BLaER1 treated with 17β-estradiol and CSF1 and Interleukin-3, amounts not matched to agents 10 nM and 100 nM (cell line): ENCODE data around the gene HMGN4.
"Not testable (repeated sequence)": the region's sequence is repeated elsewhere in the genome, so short reads cannot be mapped to it uniquely, and the experiment has no call there.

Experiments
- H3K27ac ChIP-seq, 11 experiments: shearing (Covaris generic); formaldehyde crosslinking; 2 replicates each; pipeline ENCODE4 v1.8.1; 2022
- H3K27me3 ChIP-seq, 11 experiments: shearing (Covaris generic); formaldehyde crosslinking; 2 replicates each; pipeline ENCODE4 v1.8.1; 2022
- H3K36me3 ChIP-seq, 11 experiments: shearing (Covaris generic); formaldehyde crosslinking; 2 replicates each; pipeline ENCODE4 v1.8.1; 2022
- H3K4me1 ChIP-seq, 10 experiments: shearing (Covaris generic); formaldehyde crosslinking; 2 replicates each; pipeline ENCODE4 v1.8.1; 2022
- H3K4me2 ChIP-seq, 11 experiments: shearing (Covaris generic); formaldehyde crosslinking; 2 replicates each; pipeline ENCODE4 v1.8.1; 2022
- H3K4me3 ChIP-seq, 10 experiments: shearing (Covaris generic); formaldehyde crosslinking; 2 replicates each; pipeline ENCODE4 v1.8.1; 2022
- H3K9ac ChIP-seq, 11 experiments: shearing (Covaris generic); formaldehyde crosslinking; 2 replicates each; pipeline ENCODE4 v1.8.1; 2022
- H3K9me3 ChIP-seq, 11 experiments: shearing (Covaris generic); formaldehyde crosslinking; replicated peaks in 1 of 11; 2 replicates each; pipeline ENCODE4 v1.8.1; 2022
- H4K20me1 ChIP-seq, 11 experiments: shearing (Covaris generic); formaldehyde crosslinking; 2 replicates each; pipeline ENCODE4 v1.8.1; 2022
- Cebpa-rat ChIP-seq, 11 experiments: shearing (Covaris generic); IDR thresholded peaks; 2 replicates each; pipeline ENCODE4 v1.8.1; 2022

HMGN4 gene

GRCh38 chr6:26501482-26501986 is 36.6 kb upstream of the HMGN4 start:
- Histone ChIP-seq H3K4me3 (no peak overlapping the region), H4K20me1 (no peaks in the 10 kb centered on the region), H3K36me3 (no peaks in the 10 kb centered on the region), H3K9me3 (peaks cover 0 to 4% (median 0%) of the 10 kb centered on the region in 11 experiments; a peak in 3 of 22 replicates), H3K27me3 (no peaks in the 10 kb centered on the region), H3K4me1 (peaks cover 12 to 25% (median 20%) of the 10 kb centered on the region in 10 experiments), H3K4me2 (peak overlapping the region in 5 of 11 experiments; percentile 8 to 64 (median 54); a peak in 2 of 22 replicates), H3K9ac (no peak overlapping the region), H3K27ac (no peak overlapping the region)
- no peak for TF ChIP-seq Cebpa-rat (IDR thresholded peaks at IDR 0.05)

DNA sequence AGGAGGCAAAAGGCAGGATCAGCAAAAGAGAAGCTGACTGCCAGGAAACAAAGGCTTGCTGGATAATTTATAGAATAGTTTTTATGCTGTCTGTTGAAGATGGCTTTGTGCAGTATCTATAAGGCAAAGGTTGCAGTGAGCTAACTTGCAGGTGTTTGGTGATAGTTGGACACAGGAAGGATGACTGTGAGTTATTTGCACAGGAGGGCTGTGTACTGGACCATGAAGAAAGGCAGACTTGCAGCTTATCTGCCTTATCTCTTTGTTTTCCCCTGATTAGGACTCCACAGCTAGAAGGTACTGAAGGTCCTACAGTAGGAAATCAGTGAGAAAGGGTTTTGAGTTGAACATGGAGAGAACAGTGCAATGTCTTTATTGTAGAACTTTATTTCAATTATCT is 36.0 kb upstream of the HMGN4 start:
- Histone ChIP-seq H3K9ac (no peak overlapping the region), H3K9me3 (peaks cover 0 to 4% (median 0%) of the 10 kb centered on the region in 11 experiments; a peak in 3 of 22 replicates), H3K36me3 (no peaks in the 10 kb centered on the region), H3K27ac (no peak overlapping the region), H3K4me2 (peak overlapping the region in 10 of 11 experiments; percentile 12 to 67 (median 45); a peak in 15 of 22 replicates), H3K4me3 (no peak overlapping the region), H3K4me1 (peaks cover 11 to 25% (median 19%) of the 10 kb centered on the region in 10 experiments), H4K20me1 (no peaks in the 10 kb centered on the region), H3K27me3 (no peaks in the 10 kb centered on the region)
- no peak for TF ChIP-seq Cebpa-rat (IDR thresholded peaks at IDR 0.05)

GRCh38 chr6:26502626-26503025 is 35.5 kb upstream of the HMGN4 start:
- H3K27me3 ChIP-seq = no peaks in the 10 kb centered on the region
- H3K4me1 ChIP-seq = peaks cover 7 to 22% (median 18%) of the 10 kb centered on the region in 10 experiments
- no peak overlapping the region for H3K4me3 ChIP-seq
- peaks cover 0 to 4% (median 0%) of the 10 kb centered on the region in 11 experiments; a peak in 3 of 22 replicates for H3K9me3 ChIP-seq
- H3K4me2 ChIP-seq = peak overlapping the region in 8 of 11 experiments; percentile 12 to 67 (median 52); a peak in 9 of 22 replicates
- no peaks in the 10 kb centered on the region for H3K36me3 ChIP-seq
- no peak overlapping the region for H3K9ac ChIP-seq
- no peak overlapping the region for H3K27ac ChIP-seq
- H4K20me1 ChIP-seq = no peaks in the 10 kb centered on the region
- TF ChIP-seq Cebpa-rat (IDR thresholded peaks at IDR 0.05) = no peak

DNA sequence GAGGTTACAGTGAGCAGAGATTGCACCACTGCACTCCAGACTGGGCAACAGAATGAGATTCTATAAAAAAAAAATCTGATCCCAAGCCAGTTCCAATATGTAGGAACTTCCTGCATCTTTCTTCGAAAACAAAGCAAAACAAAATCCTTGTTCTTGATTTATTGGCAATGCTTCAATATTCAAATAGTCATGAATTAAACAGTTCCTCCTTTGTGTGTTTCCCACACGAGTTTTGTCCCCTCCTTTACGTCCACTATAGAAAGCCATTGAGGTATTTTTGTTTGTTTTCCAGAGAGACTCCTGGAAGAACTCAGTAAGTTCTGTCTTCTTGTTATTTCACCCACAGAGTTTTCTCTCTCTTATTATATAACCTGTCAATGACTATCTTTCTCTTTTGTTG is 30.5 kb upstream of the HMGN4 start:
- Histone ChIP-seq H3K4me3 (no peak overlapping the region), H3K27ac (no peak overlapping the region), H3K4me1 (peaks cover 0 to 5% (median 2%) of the 10 kb centered on the region in 10 experiments; a peak in 7 of 20 replicates), H4K20me1 (no peaks in the 10 kb centered on the region), H3K36me3 (no peaks in the 10 kb centered on the region), H3K9ac (no peak overlapping the region), H3K4me2 (no peak overlapping the region), H3K9me3 (no peaks in the 10 kb centered on the region), H3K27me3 (no peaks in the 10 kb centered on the region)
- TF ChIP-seq Cebpa-rat (IDR thresholded peaks at IDR 0.05) = no peak

DNA sequence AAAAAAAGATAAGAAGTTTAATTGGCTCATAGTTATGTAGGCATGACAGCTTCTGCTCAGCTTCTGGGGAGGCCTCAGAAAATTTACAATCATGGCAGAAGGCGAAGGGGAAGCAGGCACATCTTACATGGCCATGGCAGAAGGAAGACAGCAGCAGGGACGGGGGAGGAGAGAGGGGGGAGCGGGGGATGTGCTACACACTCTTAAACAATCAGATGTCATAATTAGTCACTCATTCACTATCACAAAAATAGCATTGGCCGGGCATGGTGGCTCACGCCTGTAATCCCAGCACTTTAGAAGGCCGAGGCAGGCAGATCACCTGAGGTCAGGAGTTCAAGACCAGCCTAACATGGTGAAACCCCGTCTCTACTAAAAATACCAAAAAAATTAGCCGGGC is 27.1 kb upstream of the HMGN4 start:
- H3K27me3 ChIP-seq, H3K27ac ChIP-seq, H3K9me3 ChIP-seq, H3K9ac ChIP-seq, H3K4me1 ChIP-seq, H3K36me3 ChIP-seq, H3K4me3 ChIP-seq, H3K4me2 ChIP-seq, H4K20me1 ChIP-seq: not testable (repeated sequence)

- Histone ChIP-seq H3K4me2 (no peak overlapping the region), H4K20me1 (no peaks in the 10 kb centered on the region), H3K36me3 (no peaks in the 10 kb centered on the region), H3K9me3 (no peaks in the 10 kb centered on the region), H3K4me1 (peaks cover 0 to 3% (median 1%) of the 10 kb centered on the region in 10 experiments; a peak in 11 of 20 replicates), H3K27me3 (no peaks in the 10 kb centered on the region), H3K9ac (no peak overlapping the region), H3K4me3 (no peak overlapping the region), H3K27ac (no peak overlapping the region)
- no peak for TF ChIP-seq Cebpa-rat (IDR thresholded peaks at IDR 0.05)
Measured at GRCh38 chr6:26514984-26515383, 23.2 kb upstream of the HMGN4 start.

DNA sequence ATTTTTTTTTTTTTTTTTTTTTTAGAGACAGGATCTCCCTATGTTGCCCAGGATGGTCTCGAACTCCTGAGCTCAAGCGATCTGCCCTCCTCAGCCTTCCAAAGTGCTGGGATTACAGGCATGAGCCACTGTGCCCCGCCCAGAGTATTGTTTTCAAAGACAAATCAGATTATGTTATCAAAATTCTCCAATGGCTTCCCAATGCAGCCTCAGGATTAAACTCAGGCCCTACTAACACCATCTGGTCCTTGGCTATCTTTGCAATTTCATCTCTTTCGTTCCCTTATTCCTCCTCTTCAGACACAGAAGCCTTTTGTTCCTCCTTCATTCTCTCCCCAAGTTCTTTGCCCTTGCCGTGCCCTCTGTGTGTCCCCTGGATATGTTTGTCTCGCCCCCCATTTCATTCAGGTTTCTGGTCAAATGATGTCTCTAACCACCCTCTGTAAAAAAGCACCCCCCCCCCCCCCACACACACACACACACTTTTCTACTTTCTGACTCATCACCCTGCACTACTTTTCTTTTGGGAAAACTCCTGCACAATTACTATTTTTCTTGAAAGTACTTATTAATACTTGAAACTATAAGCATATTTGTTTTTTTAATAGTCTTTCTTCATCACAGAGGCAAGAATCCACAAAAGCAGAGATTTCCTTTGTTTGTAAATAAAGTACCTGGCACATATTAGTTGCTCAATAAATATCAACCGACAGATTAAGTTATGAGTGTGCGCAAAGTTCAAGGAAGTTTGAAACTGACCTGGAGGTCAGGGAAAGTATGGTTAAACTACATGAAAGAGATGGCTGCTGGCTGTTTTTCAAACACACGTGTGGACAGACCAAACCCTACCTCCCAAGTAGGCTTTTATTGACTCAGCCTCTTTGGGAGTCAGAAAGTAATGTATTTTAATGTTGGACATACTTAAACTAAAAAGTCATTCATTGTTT is 21.4 kb upstream of the HMGN4 start:
- TF ChIP-seq Cebpa-rat (IDR thresholded peaks at IDR 0.05) = no peak
- H3K36me3 ChIP-seq = no peaks in the 10 kb centered on the region
- H3K9ac ChIP-seq = no peak overlapping the region
- no peak overlapping the region for H3K4me3 ChIP-seq
- H3K27ac ChIP-seq = no peak overlapping the region
- H4K20me1 ChIP-seq = no peaks in the 10 kb centered on the region
- H3K4me2 ChIP-seq = no peak overlapping the region
- H3K4me1 ChIP-seq = peaks cover 6 to 10% (median 7%) of the 10 kb centered on the region in 10 experiments; a peak in 15 of 20 replicates
- no peaks in the 10 kb centered on the region for H3K27me3 ChIP-seq
- H3K9me3 ChIP-seq = no peaks in the 10 kb centered on the region

DNA sequence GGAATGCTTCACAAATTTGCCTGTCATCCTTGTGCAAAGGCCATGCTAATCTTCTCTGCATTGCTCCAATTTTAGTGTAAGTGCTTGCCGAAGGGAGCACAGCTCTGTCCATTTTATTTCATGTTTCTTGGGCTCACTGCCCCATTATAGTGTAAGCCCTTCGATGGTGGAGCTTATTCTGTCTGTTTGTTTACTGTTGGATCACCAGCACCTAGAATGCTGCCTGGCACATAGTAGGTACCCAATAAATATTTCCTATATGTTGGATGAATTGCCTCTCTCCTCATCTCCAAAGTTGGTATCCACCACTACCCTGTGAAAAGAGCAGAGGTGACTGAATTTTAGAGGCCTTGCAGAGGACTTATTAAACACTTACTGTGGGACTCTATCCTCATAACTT is 18.8 kb upstream of the HMGN4 start:
- H3K27me3 ChIP-seq = no peaks in the 10 kb centered on the region
- H3K36me3 ChIP-seq = no peaks in the 10 kb centered on the region
- TF ChIP-seq Cebpa-rat (IDR thresholded peaks at IDR 0.05) = no peak
- no peak overlapping the region for H3K4me2 ChIP-seq
- no peaks in the 10 kb centered on the region for H3K9me3 ChIP-seq
- H3K4me1 ChIP-seq = peaks cover 16 to 33% (median 28%) of the 10 kb centered on the region in 10 experiments; a peak in 17 of 20 replicates
- no peaks in the 10 kb centered on the region for H4K20me1 ChIP-seq
- no peak overlapping the region for H3K9ac ChIP-seq
- no peak overlapping the region for H3K4me3 ChIP-seq
- no peak overlapping the region for H3K27ac ChIP-seq

- no peaks in the 10 kb centered on the region for H4K20me1 ChIP-seq
- no peak for TF ChIP-seq Cebpa-rat (IDR thresholded peaks at IDR 0.05)
- no peaks in the 10 kb centered on the region for H3K27me3 ChIP-seq
Measured at GRCh38 chr6:26520237-26520849, 17.8 kb upstream of the HMGN4 start.

More at GRCh38 chr6:26520237-26520849, 17.8 kb upstream of the HMGN4 start:
- H3K27ac ChIP-seq = peak overlapping the region; percentile 67 to 87 (median 80); a peak in 21 of 22 replicates
- H3K4me1 ChIP-seq = peaks cover 20 to 41% (median 28%) of the 10 kb centered on the region in 10 experiments; a peak in 17 of 20 replicates
- H3K4me3 ChIP-seq = peak overlapping the region; percentile 37 to 70 (median 46); a peak in 17 of 20 replicates
- peak overlapping the region in 10 of 11 experiments; percentile 62 to 97 (median 71); a peak in 19 of 22 replicates for H3K9ac ChIP-seq
- peak overlapping the region; percentile 67 to 93 (median 77) for H3K4me2 ChIP-seq
- H3K9me3 ChIP-seq = no peaks in the 10 kb centered on the region
- H3K36me3 ChIP-seq = no peaks in the 10 kb centered on the region
